ENCODE results near the gene COL5A1.

COL5A1 gene

GRCh38 chr9:134716067-134716466, 74.5 kb downstream of the COL5A1 start:
- no peak for TF ChIP-seq POLR2A (IDR thresholded peaks at IDR 0.05; ENCODE audit: low read depth, low read length)
- no peak for FAIRE-seq
- DNase-seq (ENCODE audit: insufficient read length, low spot score): no peak

GRCh38 chr9:134717056-134717455, 75.5 kb downstream of the COL5A1 start:
- TF ChIP-seq POLR2A (IDR thresholded peaks at IDR 0.05; ENCODE audit: low read depth, low read length): no peak
- FAIRE-seq (no peak), DNase-seq (ENCODE audit: insufficient read length, low spot score) (no peak)

DNA sequence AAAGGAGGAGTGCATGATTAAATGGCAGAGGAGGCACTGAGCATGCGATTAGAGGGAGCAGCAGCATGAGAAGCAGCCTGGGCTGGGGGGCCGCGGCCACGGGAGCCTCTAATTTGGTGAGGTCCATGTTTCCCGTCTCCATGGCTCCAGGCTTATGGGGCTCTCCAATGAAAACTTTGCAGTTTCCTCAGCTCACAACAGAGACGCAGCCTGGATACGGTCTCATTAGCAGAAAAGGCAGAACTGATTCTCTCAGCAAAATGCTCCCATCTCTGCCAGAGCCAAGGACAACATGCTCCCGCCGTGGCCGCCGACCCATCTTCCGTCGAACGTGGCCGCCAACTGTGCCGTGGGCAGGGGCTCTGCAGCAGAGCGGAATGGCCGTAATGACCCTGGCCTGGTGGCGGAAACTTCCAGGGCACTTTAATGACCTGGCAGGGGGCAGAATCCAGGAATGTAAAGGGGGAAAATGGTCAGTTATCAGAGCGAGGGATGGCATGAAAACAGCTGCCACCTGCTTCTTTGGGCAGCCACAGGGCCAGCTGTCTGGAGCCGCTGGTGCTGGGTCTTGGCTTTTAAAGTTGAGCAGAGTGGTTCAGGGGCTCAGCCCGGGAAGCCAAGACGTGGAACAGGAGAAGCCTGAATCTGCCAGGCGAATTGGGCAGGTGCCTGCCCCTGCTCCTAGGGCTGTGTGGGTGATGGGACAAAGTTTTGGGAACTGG, 76.5 kb downstream of the COL5A1 start:
- DNase-seq (ENCODE audit: insufficient read length, low spot score): no peak
- no peak for FAIRE-seq
- no peak for TF ChIP-seq POLR2A (IDR thresholded peaks at IDR 0.05; ENCODE audit: low read depth, low read length)

GRCh38 chr9:134719331-134719730, 77.7 kb downstream of the COL5A1 start:
- FAIRE-seq: no peak

DNA sequence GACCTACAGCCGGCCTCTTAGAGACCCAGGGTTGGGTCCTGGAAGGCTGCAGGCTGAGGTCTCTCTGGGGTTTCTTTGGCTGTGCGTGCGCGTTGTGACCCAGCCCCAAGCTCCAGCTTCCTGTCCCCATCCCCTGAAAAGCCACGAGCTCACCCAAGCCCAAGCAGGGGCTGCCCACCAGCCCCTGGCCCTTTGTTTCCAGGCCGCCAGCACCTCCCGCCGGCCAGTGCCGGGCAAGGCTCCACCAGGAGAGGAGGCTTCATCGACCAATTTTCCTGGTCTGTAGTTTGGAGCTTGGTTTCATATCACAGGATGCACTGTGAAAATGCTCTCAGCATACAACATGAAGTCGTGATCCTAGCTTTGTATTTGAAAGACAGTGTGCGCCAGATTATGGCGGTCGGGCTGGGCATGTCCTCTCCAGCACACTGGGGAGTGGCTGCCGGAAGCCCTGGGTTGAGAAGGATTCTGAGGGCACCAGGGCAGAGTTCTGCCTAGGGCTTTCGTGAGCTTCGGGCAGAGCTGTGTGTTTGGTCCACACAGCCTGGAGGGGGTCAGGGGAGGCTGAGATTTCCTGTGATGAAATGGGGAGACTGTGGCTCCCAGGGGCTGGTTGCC, 78.6 kb downstream of the COL5A1 start:
- TF ChIP-seq POLR2A (IDR thresholded peaks at IDR 0.05; ENCODE audit: low read depth, low read length): no peak
- DNase-seq (ENCODE audit: insufficient read length, low spot score): no peak
- FAIRE-seq: no peak

More at GRCh38 chr9:134719331-134719730, 77.7 kb downstream of the COL5A1 start:
- DNase-seq (ENCODE audit: insufficient read length, low spot score): no peak
- TF ChIP-seq POLR2A (IDR thresholded peaks at IDR 0.05; ENCODE audit: low read depth, low read length): no peak

GRCh38 chr9:134720796-134721195, 79.2 kb downstream of the COL5A1 start:
- DNase-seq (ENCODE audit: insufficient read length, low spot score) (no peak), FAIRE-seq (no peak)
- no peak for TF ChIP-seq POLR2A (IDR thresholded peaks at IDR 0.05; ENCODE audit: low read depth, low read length)

DNA sequence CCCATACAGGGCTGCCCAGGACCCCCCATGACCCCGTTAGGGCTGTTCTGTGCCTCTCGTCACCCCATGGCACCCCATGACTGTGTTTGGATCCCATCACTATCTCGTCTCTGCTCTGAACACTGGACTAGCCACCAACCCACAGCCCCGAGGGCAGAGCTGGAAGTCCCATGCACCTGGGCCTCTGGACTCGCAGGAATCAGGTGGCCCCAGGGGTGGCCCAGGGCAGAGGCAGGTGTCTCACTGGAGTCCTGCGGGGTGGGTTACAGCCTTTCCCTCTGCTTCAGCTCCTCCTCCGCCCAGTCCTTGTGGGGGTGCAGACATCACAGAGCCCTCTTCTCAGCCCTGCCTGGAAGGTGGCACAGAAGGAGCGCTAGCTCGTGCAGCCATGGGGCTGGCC, 79.7 kb downstream of the COL5A1 start:
- no peak for TF ChIP-seq POLR2A (IDR thresholded peaks at IDR 0.05; ENCODE audit: low read depth, low read length)

DNA sequence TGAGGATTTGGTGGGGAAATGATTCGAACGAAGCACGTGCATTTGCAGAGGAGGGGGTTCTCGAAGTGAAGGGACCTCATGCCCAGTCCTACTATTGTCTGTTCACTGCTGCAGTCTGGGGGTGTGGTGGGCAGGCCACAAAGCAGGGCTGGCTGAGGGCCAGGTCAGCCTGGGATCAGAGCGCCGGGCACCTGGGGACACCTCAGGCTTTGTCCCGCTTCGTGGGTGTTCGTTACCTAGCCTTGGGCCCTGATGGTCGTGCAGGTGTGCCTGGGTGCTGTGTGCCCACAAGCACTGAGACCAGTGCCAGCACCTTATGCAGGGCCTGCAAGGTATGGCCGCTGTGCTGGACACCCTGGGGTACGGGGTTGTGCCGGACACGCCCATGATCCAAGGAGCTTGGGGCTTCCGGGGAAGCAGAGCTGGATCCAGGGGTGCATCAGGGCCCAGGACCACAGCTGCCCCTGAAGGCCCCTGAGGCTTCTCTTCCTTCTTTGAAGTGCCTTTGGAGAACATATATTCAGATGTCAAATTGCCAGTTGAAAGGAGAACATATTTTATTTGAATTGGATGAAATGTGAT, 80.6 kb downstream of the COL5A1 start:
- DNase-seq (ENCODE audit: insufficient read length, low spot score): no peak
- TF ChIP-seq POLR2A (IDR thresholded peaks at IDR 0.05; ENCODE audit: low read depth, low read length): no peak
- FAIRE-seq: no peak

More for the DNA sequence above, 79.7 kb downstream of the COL5A1 start:
- DNase-seq (ENCODE audit: insufficient read length, low spot score): no peak
- no peak for FAIRE-seq

GRCh38 chr9:134723037-134723436, 81.4 kb downstream of the COL5A1 start:
- TF ChIP-seq POLR2A (IDR thresholded peaks at IDR 0.05; ENCODE audit: low read depth, low read length): no peak
- DNase-seq (ENCODE audit: insufficient read length, low spot score) (no peak), FAIRE-seq (no peak)

DNA sequence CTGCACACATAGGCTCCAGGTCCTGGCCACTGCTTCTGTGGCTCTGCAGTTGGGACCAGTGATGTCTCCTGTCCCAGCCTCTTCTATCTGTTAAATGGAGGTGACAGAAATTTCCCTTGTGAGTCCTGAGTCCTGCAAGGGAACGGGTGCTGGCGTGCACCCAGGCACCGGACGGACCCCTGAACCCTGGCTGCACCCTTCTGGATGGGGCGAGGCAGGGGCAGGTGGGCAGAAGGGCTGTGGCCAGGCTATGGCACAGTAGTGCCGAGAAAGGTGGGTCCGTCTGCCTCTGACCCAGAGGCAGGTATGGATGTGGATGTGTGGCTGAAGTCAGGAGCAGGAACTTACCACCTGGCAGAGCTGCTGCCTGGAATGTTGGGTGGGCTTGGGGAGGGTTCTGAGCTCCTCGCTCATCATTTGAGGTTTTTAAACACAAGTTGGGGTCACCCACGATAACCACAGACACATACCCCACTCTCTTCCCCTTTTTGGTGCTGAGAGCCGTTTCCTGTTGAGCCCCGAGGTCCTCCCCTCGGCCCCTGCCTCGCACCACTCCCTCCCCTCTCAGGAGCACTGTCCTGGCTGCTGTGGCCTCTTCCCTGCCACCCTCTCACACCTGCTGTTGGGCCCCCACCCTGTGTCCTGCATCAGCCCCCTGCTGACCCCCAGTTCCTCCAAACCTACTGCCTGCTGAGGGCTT, 82.0 kb downstream of the COL5A1 start:
- no peak for FAIRE-seq
- no peak for DNase-seq (ENCODE audit: insufficient read length, low spot score)
- no peak for TF ChIP-seq POLR2A (IDR thresholded peaks at IDR 0.05; ENCODE audit: low read depth, low read length)

GRCh38 chr9:134724202-134724911, 82.8 kb downstream of the COL5A1 start:
- DNase-seq (ENCODE audit: insufficient read length, low spot score): no peak
- FAIRE-seq: no peak
- TF ChIP-seq POLR2A (IDR thresholded peaks at IDR 0.05; ENCODE audit: low read depth, low read length): no peak

DNA sequence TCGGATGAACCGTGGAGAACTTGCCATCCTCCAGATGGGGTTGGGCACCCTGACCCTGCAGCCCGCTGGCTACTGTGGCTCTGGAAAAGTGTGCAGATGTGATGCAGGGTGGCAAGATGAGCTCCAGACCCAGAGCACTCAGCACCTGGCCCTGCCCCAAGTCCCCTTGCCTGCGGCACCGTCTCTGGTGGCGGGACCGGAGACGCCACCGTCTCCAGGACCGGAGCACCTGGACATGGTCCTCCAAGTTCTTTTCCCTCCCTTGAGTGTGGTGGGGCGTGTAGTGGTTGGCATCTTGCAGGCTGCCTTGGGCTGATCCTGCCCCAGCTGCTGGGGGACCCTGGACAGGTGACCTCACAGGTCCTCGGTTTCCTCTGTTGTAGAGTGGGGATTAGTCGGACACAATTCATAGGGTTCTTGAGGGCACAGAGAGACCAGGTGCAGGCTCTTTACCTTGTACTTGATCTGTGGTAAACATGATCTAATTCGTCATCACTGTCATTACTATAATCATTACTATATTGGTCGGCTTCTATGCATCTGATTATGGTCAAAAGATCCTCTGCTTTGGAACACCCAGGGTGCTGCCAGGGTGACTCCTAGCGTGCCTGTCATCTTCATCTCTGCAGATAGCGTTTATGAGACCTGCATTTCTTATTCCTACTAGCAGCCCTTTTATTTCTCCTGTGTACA, 83.5 kb downstream of the COL5A1 start:
- no peak for TF ChIP-seq POLR2A (IDR thresholded peaks at IDR 0.05; ENCODE audit: low read depth, low read length)
- no peak for DNase-seq (ENCODE audit: insufficient read length, low spot score)
- no peak for FAIRE-seq

DNA sequence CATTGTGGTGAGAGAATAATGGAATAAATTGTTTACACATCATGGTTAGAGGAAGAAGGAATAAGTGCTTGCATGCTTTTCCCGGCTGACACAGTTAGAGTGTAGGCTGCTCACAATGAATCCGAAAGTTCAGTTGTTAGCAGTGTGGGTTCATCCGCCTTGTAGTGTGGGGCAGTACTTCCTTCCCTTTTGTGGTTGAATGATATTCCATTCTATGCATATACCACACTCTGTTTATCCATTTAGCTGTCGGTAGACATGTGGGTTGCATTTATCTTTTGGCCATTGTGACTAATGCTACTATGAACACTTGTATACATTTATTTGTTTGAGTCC, 84.0 kb downstream of the COL5A1 start:
- TF ChIP-seq POLR2A (IDR thresholded peaks at IDR 0.05; ENCODE audit: low read depth, low read length): no peak
- no peak for FAIRE-seq

More for the DNA sequence above, 84.0 kb downstream of the COL5A1 start:
- no peak for DNase-seq (ENCODE audit: insufficient read length, low spot score)

Measured in H54 (cell line).